Femur (tissue), 1 donor: ENCODE measurements around the gene CKAP5.
A peak's percentile ranks its signal among the peaks of the same experiment; 100 is the strongest.
"Not testable (repeated sequence)": the region's sequence is repeated elsewhere in the genome, so short reads cannot be mapped to it uniquely, and the experiment has no call there.

Experiments used
- DNase-seq: peaks from one replicate; pipeline ENCODE4 v3.0.0-alpha.2; 2017

The CKAP5 gene

DNA sequence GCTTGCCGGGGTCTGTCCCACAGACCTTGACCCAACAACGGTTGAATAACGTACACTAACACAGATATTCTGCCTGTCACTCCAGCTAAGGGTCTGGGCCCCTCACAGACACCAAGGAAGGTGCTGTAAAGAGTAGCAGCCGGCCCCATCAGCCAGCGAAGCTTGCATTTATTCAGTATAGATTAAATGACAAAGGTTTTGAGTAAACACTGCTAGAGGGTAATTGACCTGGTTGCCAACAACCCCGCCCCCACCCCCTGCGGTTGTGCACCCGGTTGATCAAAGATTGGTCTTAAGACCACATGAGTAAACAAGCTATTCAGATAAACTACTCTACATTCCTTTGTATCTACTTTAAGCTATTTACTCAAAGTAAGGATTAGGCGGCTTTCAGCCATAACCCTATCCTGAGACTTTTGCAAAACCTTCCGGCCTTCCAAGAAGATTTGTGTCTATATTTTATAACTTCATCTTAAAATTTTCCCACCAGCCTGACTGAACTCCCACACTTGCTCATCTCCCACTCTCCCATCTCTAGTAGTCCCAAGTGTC is 4.8 kb upstream of the CKAP5 start:
- no peak for DNase-seq

DNA sequence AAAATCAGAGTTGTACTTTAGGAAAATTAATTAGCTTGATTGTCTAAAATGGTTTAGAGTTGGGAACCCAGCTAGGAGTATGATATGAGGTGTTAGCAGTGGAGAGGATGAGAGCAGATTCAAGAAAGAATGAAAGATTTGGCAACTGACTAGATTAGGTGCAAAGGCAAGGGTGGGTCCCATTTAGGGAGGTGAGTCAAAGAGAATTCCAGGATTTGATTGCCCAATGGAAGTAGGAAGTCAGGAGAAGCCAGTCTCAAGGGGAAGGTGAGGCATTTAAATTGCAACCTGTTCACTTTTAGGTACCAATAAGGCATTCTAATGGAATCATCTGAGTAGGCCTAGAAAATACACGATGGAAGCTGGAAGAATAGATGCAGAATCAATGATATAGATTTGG is 3.6 kb upstream of the CKAP5 start:
- DNase-seq: no peak

DNA sequence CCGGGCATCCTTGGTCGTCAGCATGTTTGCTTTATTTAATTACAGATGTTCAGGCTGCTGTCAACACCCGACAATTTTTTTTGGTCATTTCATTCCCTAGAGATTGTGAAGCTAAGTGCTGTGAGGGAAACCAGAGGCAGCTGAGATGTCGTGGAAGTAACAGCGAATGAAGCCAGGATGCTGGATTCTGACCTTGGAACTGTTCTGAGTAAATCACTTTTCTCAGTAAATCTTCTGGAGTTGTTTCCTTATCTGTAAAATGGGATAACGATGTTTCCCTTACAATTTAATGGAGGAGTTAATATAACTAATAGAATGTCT is 390 bp upstream of the CKAP5 start:
- no peak for DNase-seq

- DNase-seq: no peak
Measured at GRCh38 chr11:46845440-46845739, 690 bp downstream of the CKAP5 start.

- no peak for DNase-seq
Measured at GRCh38 chr11:46840116-46840515, 6.0 kb downstream of the CKAP5 start.

- DNase-seq: no peak
Measured at GRCh38 chr11:46838501-46838900, 7.6 kb downstream of the CKAP5 start.

DNA sequence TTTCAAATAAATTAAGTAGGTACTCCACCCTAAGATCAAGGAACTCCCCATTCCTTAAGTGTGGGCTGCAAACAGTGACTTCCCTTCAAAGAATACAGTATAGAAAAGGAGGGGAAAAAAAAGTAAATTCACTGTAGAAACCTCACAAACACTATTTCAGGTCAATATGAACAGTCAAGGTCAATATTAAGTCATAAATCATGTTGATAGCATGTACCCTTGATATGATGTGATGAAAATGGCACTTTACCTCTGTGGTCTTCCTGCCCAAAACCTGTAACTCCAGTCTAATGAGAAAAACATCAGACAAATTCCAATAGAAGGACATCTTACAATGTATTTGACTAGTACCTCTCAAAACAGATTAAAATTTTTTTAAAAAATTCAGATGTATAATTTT is 8.2 kb downstream of the CKAP5 start:
- no peak for DNase-seq

- DNase-seq: no peak
Measured at GRCh38 chr11:46836870-46837269, 9.2 kb downstream of the CKAP5 start.

DNA sequence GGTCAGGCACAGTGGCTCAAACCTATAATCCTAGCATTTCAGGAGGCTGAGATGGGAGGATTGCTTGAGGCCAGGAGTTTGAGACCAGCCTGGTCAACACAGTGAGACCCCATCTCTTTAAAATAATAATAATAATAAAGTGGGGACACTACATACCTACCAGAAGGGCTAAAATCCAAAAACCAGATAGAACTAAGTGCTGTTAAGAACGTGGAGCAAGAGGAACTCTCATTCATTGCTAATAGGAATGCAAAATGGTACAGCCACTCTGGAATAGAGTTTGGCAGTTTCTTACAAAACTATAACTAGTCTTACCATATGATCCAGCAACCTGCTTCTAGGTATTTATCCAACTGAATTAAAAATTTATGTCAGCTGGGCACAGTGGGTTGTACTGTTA is 9.6 kb downstream of the CKAP5 start:
- DNase-seq: no peak

DNA sequence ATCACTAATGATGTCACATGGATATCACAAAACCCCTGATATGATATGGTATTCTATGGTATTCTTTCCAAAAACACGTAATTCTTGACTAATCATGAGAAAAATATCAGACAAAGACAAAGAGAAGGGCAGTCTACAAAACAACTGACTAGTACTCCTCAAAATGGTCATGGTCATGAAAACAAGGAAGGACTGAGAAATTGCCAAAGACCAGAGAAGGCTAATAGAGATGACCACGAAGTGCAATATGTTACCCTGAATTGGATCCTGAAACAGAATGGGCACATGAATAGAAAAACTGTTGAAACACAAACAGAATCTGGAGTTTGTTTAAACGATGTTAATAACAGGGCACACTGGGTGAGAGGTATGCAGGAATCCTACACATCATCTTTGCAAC is 10.2 kb downstream of the CKAP5 start:
- DNase-seq: no peak

DNA sequence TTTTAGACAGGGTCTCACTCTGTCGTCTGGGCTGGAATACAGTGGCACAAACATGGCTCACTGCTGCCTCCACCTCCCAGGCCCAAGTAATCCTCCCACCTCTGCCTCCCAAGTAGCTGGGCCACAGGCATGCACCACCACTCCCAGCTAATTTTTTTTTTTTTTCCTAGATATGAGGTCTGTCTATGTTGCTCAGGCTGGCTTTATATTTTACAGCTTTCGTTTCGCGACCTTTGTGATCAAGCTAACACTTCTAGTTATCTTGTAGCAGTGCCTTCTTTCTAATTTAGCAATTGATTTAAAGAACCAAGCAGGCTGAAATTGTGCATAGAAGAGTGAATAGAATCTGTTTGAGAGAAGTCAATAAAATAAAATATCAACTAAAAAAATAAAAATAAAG is 11.3 kb downstream of the CKAP5 start:
- DNase-seq: no peak

GRCh38 chr11:46832511-46833214 is 13.4 kb downstream of the CKAP5 start:
- no peak for DNase-seq

DNA sequence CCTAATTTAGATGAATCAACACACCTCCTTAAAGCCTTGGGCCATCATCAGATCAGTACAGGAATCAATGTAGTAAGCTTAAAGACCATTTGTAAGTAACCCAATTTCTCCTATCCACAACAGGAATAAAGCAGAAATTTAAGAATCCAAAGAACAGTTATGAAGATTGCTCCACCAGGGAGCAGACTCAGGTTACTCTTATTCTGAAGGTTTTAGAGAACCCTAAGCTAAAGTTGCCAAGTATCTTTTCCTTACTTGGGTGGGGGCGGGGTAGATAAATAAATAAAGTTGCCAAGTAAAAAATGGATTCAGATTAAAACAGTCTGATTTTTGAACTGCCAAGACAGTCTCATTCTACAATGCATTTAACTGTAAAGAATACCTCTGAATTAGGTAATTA is 18.1 kb downstream of the CKAP5 start:
- no peak for DNase-seq

GRCh38 chr11:46826310-46827044 is 19.6 kb downstream of the CKAP5 start:
- peak; percentile 86 for DNase-seq

DNA sequence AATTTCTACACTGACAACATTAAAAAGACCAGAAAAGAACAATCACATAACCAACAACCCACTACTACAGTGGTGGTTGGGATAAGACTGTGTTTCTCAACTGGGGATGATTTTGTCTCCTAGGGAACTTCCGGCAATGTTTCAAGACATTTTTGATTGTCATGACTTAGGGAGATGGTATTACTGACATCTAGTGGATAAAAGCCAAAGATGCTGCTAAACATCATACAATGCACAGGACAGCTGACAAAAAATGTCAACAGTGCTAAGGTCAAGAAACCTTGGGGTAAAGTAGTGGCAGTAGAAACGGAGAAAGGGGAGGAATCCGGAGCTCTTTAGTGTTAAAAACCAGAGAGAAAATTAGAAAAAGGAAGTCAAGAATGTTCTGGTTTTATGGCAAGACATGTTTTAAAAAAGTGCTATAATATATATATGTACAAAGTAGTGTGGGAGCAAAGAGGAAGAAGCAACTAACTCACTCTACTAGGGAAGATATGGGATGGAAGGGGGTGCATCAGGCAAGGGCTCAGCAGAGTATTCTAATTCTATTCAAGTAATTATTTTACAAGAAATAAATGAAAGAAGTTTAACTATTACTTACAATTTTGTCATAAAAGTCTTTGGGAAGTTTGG is 37.2 kb downstream of the CKAP5 start:
- DNase-seq: no peak

- DNase-seq: no peak
Measured at GRCh38 chr11:46801694-46802470, 44.2 kb downstream of the CKAP5 start.

DNA sequence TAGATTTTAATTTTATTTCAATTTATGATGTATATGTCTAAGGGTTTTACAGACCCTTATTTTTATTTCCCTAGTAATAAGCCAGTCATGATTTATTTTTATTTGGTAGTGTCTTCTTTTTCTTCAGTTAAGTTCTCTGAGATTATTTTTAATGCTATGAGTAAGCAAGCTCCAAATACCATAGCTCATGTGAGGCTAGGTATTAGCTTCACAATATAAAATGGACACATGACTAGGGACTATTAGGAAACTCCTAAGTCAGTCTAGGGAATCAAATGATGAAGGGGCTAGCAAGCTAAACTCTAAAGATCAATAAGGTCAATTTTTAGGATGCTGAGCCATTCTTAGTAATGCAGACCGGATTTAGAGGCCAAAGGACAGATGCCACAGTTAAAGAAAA is 45.9 kb downstream of the CKAP5 start:
- DNase-seq: no peak

- not testable (repeated sequence) for DNase-seq
Measured at GRCh38 chr11:46799725-46800124, 46.4 kb downstream of the CKAP5 start.

DNA sequence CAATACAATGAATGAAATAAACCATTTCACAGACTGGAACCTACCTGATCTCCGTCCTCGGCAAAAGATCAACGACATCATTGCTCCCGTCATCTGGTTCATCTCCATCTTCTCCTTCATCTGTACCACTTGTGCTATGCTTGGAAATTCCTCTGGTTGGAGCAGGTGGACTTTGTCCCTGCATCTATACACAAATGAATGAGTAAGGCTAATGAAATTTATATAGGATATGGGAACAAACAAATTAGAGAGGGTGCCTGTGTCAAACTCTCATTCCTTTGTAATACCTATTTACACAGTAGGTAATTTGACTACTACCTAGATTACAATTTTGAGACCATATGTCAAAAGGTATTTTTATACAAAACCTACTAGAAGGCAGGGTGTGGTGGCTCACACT is 67.7 kb downstream of the CKAP5 start:
- no peak for DNase-seq

DNA sequence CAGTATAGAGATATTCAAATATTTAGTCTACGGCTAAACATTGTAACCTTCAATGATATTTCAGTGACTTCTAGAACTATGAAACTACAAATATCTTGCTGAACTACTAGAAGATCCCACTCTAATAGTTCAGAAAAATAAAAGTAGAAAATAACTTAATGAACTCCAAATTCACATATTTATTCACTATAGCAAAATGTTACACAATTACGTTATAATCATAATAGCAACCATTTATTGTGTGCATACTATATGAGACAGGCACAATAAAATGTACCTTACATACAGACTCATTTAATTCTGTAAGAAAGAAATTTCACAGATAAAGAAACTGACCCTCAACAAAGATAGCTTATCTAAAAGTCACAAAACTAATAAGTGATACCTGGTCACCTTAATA is 69.2 kb downstream of the CKAP5 start:
- no peak for DNase-seq

DNA sequence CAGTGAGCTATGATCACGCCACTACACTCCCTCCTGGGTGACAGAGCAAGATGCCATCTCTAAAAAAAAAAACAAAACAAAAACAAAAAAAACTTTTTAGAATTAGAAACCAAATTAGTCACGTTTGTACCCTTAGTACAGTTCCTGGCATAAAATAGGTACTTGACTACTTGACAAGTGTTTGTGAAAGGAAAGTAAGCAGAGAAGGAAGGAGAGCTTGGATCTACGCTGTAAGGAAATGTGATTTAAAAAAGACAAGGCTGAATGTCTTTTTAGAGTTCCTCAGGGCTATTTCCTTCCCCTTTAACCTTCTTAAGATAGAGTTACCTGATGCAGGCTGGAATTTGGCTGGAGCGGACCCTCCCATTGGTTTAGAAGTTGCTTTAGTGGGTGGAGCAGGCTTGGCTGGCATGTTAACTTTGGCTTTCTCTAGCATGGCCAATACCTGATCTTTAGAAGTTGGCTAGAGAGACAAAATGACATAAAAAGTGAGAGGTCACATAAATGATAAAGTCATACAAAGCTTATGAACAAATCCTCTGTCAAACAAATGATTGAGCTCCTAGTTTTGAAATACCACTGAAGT is 76.4 kb downstream of the CKAP5 start:
- no peak for DNase-seq

DNA sequence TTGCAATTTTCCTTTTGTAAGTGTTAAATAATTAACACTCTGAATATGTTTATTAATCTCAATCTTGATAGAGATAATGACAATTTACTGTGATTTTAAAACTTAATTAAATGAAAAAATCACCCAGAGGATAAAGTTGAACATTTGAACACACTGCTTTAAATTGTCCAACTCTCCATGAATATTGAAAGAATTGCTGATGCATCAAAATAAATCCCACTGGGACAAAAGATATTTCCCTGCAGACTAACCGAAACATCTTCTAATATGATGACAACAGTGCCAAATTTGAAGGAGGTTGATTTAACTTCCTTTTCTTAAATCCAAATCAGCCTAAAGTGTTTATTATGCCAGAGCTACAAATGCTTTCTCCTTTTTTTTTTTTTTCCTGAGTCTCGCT is 79.4 kb downstream of the CKAP5 start:
- no peak for DNase-seq

GRCh38 chr11:46762248-46762647 is 83.8 kb downstream of the CKAP5 start:
- no peak for DNase-seq
